Activated effector memory CD4-positive, alpha-beta T cell treated with anti-CD3 and anti-CD28 coated beads, Interleukin-2, amount 50 U/mL, for 16 hours (primary cell): Measurements from ENCODE around the gene APOOL.
"Not testable (repeated sequence)": the region's sequence is repeated elsewhere in the genome, so short reads cannot be mapped to it uniquely, and the experiment has no call there.

Source experiments
- DNase-seq: peaks from one replicate; pipeline ENCODE4 v3.0.0-alpha.2; 2020

APOOL gene

GRCh38 chrX:85003655-85004244 lies at the start of gene APOOL:
Gene APOOL, plus strand, starts transcription at chrX:85003877. Its CDS starts 36 bp downstream, at chrX:85003913.
- peak; percentile 90 for DNase-seq

- DNase-seq = no peak
Measured at GRCh38 chrX:84956304-84956703, 47.4 kb upstream of the APOOL start.

- DNase-seq = no peak
Measured at GRCh38 chrX:84974803-84975202, 28.9 kb upstream of the APOOL start.

GRCh38 chrX:84991739-84992138 lies 11.9 kb upstream of the APOOL start:
- DNase-seq = not testable (repeated sequence)

GRCh38 chrX:84993150-84993549 lies 10.5 kb upstream of the APOOL start:
- DNase-seq = no peak

GRCh38 chrX:85001344-85001743 lies 2.3 kb upstream of the APOOL start:
- no peak for DNase-seq

GRCh38 chrX:85004255-85004654 lies 578 bp downstream of the APOOL start:
- DNase-seq = no peak

- DNase-seq = no peak
Measured at GRCh38 chrX:85012098-85012497, 8.4 kb downstream of the APOOL start.

- not testable (repeated sequence) for DNase-seq
Measured at GRCh38 chrX:85015351-85015750, 11.7 kb downstream of the APOOL start.

- no peak for DNase-seq
Measured at GRCh38 chrX:85017721-85018120, 14.0 kb downstream of the APOOL start.

- no peak for DNase-seq
Measured at GRCh38 chrX:85018471-85018870, 14.8 kb downstream of the APOOL start.

- DNase-seq = no peak
Measured at GRCh38 chrX:85020216-85020615, 16.5 kb downstream of the APOOL start.

GRCh38 chrX:85024044-85024443 lies 20.4 kb downstream of the APOOL start:
- no peak for DNase-seq

GRCh38 chrX:85024562-85024961 lies 20.9 kb downstream of the APOOL start:
- no peak for DNase-seq

GRCh38 chrX:85026170-85026569 lies 22.5 kb downstream of the APOOL start:
- DNase-seq = no peak

GRCh38 chrX:85029043-85029442 lies 25.4 kb downstream of the APOOL start:
- DNase-seq = no peak

GRCh38 chrX:85031505-85031904 lies 27.8 kb downstream of the APOOL start:
- DNase-seq = no peak

GRCh38 chrX:85037114-85037513 lies 33.4 kb downstream of the APOOL start:
- DNase-seq = no peak

- no peak for DNase-seq
Measured at GRCh38 chrX:85051627-85052026, 48.0 kb downstream of the APOOL start.

GRCh38 chrX:85052205-85052604 lies 48.5 kb downstream of the APOOL start:
- no peak for DNase-seq

- no peak for DNase-seq
Measured at GRCh38 chrX:85052636-85053343, 49.1 kb downstream of the APOOL start.

GRCh38 chrX:85065512-85066198 lies 62.0 kb downstream of the APOOL start:
- no peak for DNase-seq

GRCh38 chrX:85077247-85077646 lies 73.6 kb downstream of the APOOL start:
- DNase-seq = not testable (repeated sequence)

- DNase-seq = no peak
Measured at GRCh38 chrX:85084770-85085393, 81.2 kb downstream of the APOOL start.
